PFSK-1 (cell line): ENCODE results near the gene MAPKAPK2.

ENCODE experiments used
- FOXP2 ChIP-seq: optimal IDR thresholded peaks from 2 replicates; pipeline ENCODE3; 2011; ENCODE audit warnings: borderline replicate concordance, control low read depth, inconsistent platforms; ENCODE audit not compliant: insufficient read depth; ENCODE audit errors: extremely low read length, extremely low read depth
- POLR2AphosphoS5 ChIP-seq: IDR thresholded peaks from 2 replicates; pipeline ENCODE4 v1.6.1; 2012; ENCODE audit warnings: low read depth, mild to moderate bottlenecking, control low read depth, low read length, moderate library complexity
- REST ChIP-seq, 2 experiments: IDR thresholded peaks; 2 replicates each; pipeline versions ENCODE4 v1.6.1 to v1.8.0; 2011 to 2012; ENCODE audit warnings: low read depth in 2 of 2, low read length in 2 of 2, control low read depth in 1 of 2, inconsistent platforms in 1 of 2, mild to moderate bottlenecking in 1 of 2, moderate library complexity in 1 of 2; ENCODE audit not compliant: insufficient read depth in 1 of 2
- SIN3A ChIP-seq: IDR thresholded peaks from 2 replicates; pipeline ENCODE4 v1.6.1; 2012; ENCODE audit warnings: mild to moderate bottlenecking, low read length, moderate library complexity, borderline replicate concordance; ENCODE audit not compliant: insufficient read depth
- TAF1 ChIP-seq: IDR thresholded peaks from 2 replicates; pipeline ENCODE4 v1.6.1; 2012; ENCODE audit warnings: low read length, control low read depth, borderline replicate concordance; ENCODE audit not compliant: insufficient read depth

MAPKAPK2 gene

GRCh38 chr1:206706806-206707366 is 22.2 kb downstream of the MAPKAPK2 start:
- TF ChIP-seq FOXP2 (no peak), REST (IDR thresholded peaks at IDR 0.05; ENCODE audit: insufficient read depth in 1 of 2, low read depth in 2 of 2, low read length in 2 of 2) (no peak), TAF1 (no peak), SIN3A (no peak), POLR2AphosphoS5 (no peak)

GRCh38 chr1:206708058-206708457 is 23.4 kb downstream of the MAPKAPK2 start:
- TF ChIP-seq SIN3A: no peak
- TF ChIP-seq FOXP2: no peak
- no peak for TF ChIP-seq TAF1
- TF ChIP-seq REST (IDR thresholded peaks at IDR 0.05; ENCODE audit: insufficient read depth in 1 of 2, low read depth in 2 of 2, low read length in 2 of 2): no peak
- TF ChIP-seq POLR2AphosphoS5: no peak

GRCh38 chr1:206708882-206709281 is 24.2 kb downstream of the MAPKAPK2 start:
- TF ChIP-seq POLR2AphosphoS5 (no peak), FOXP2 (no peak), SIN3A (no peak), TAF1 (no peak), REST (IDR thresholded peaks at IDR 0.05; ENCODE audit: insufficient read depth in 1 of 2, low read depth in 2 of 2, low read length in 2 of 2) (no peak)

DNA sequence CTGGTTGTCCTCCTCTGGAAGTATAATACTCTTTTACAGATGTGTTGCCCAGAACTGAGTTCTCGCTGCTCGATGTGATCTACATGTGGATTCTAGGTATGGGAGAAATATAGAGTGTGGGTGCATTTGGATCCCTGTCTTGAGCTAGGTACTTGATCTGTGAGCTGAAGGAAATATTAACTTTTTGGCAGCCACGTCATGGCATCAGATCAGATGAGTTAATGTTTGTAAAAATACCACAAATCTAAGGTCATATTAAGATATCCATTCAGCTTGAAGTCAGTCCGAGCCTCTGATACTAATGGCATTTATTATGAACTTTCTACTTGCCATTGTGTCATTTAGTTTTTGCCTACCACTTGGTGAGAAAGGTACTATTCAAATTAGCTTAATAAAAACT is 24.6 kb downstream of the MAPKAPK2 start:
- TF ChIP-seq REST (IDR thresholded peaks at IDR 0.05; ENCODE audit: insufficient read depth in 1 of 2, low read depth in 2 of 2, low read length in 2 of 2) (no peak), SIN3A (no peak), POLR2AphosphoS5 (no peak), FOXP2 (no peak), TAF1 (no peak)
